Measurements from ENCODE around the gene NAALADL2. TPM values are rescaled to one million over a fixed set of nuclear protein-coding genes. Genes with fewer than 3 reads are reported as not detected.

NAALADL2 gene
- total RNA-seq, 1 experiment from 2014 or later: 1.9 TPM

DNA sequence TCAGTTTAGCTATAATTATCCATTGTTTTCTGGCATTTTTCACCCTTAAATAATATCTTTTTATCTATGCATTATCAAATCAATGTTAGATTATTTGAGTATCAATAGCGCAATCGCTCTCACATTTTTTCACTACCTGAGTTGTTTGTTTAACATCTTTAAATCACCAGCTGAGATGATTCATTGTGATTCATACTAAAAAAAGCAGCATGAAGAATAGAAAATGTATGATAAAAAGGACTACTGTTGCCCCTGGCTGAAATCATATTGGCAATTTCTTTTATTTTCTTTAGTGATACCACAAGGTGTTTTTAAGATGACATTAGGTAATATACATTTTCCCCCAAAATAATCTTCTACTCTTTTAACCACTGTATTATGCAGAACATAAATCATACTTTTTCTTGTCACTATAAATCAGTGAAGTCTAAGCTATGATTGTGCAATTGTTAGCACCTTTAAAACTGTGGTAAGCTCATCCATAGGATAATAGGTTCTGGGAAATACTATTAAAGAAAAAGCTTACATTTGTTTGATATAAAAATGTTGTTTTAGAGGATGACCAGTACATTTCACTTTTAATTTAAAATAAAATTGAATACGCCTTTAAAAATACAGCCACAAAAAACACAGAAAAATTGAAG lies 889.1 kb downstream of the NAALADL2 start:
- POLR2A ChIA-PET (ENCODE audit: unreplicated experiment): no interaction called here
- Histone ChIP-seq H3K9me3 (ENCODE audit: low read length) (no peaks in the 10 kb centered on the region), H2AFZ (ENCODE audit: low read length) (no peak overlapping the region), H3K27me3 (ENCODE audit: low read length) (no peaks in the 10 kb centered on the region), H3F3A (ENCODE audit: low read length, unreplicated experiment) (peaks cover 3% of the 10 kb centered on the region), H3K27ac (ENCODE audit: low read length) (peak overlapping the region; percentile 30), H3K4me1 (ENCODE audit: insufficient read depth, low read length) (peaks cover 38% of the 10 kb centered on the region), H3K9me2 (replicated peaks; ENCODE audit: low read length) (no peaks in the 10 kb centered on the region), H3K4me2 (ENCODE audit: low read length) (peak overlapping the region; percentile 41), H4K20me1 (ENCODE audit: low read length) (no peaks in the 10 kb centered on the region), H3K9ac (ENCODE audit: low read length) (no peak overlapping the region), H3K79me2 (ENCODE audit: low read length) (no peaks in the 10 kb centered on the region), H3K4me3 (ENCODE audit: low read length) (no peak overlapping the region), H3K36me3 (ENCODE audit: low read depth, low read length) (no peaks in the 10 kb centered on the region)
- no TSS peak for BruUV-seq (replicated peaks)
- ATAC-seq (peak; percentile 37), DNase-seq (peak; percentile 91)
- TF ChIP-seq, protein P1, sequence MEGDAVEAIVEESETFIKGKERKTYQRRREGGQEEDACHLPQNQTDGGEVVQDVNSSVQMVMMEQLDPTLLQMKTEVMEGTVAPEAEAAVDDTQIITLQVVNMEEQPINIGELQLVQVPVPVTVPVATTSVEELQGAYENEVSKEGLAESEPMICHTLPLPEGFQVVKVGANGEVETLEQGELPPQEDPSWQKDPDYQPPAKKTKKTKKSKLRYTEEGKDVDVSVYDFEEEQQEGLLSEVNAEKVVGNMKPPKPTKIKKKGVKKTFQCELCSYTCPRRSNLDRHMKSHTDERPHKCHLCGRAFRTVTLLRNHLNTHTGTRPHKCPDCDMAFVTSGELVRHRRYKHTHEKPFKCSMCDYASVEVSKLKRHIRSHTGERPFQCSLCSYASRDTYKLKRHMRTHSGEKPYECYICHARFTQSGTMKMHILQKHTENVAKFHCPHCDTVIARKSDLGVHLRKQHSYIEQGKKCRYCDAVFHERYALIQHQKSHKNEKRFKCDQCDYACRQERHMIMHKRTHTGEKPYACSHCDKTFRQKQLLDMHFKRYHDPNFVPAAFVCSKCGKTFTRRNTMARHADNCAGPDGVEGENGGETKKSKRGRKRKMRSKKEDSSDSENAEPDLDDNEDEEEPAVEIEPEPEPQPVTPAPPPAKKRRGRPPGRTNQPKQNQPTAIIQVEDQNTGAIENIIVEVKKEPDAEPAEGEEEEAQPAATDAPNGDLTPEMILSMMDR (conservative IDR thresholded peaks at IDR 0.05; ENCODE audit: low read depth, low read length): no peak
- TF ChIP-seq EZH2phosphoT487 (IDR thresholded peaks at IDR 0.05; ENCODE audit: borderline replicate concordance, low read length) (no peak), EZH2 (IDR thresholded peaks at IDR 0.05; ENCODE audit: low read length, unreplicated experiment) (no peak)
- intact Hi-C loops (cut with micrococcal nuclease): loop anchor here (10.0 kb wide), 2 partner anchors 143 to 593 kb away; no protein-coding TSS in a partner anchor
- CTCF ChIA-PET: no interaction called here

DNA sequence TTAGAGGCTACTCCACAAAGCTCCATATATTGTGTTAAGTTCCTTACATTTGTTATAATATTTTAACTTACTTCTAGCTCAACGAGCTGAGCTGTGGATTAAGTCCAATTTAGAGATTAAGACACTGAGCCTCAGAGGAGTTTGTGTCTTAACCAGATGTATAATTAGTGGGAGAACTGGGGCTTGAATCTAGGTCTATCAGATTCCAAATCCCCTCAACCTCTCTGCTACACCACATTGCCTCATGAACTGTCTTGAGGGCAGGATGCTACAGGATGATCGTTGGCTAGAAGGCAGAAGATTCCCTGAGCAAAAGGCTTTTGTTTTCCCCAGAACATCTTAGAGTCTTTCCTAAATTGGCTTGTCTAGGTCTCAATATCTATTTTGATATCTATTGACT lies 890.8 kb downstream of the NAALADL2 start:
- peaks cover 3% of the 10 kb centered on the region for H3F3A ChIP-seq (ENCODE audit: low read length, unreplicated experiment)
- no peaks in the 10 kb centered on the region for H3K36me3 ChIP-seq (ENCODE audit: low read depth, low read length)

DNA sequence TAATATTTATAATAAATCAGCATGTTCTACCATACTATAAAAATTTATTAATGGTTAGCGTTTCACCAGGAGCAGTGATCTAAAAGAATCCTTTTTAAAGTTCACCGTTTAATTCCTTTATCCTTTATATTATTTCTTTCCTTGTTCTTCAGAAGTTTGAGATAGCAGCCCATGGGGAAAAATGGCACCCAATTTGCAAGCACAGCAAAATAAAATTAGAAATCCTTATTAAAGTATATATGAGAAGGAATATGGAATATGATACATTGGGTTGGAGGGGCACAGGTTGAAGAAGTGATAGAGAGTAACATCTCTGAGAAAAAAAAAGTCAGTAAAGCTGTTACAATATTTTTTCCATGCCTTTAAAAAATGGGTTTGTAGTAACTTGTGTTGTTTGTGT lies 892.0 kb downstream of the NAALADL2 start:
- no peak for ATAC-seq

More for the DNA sequence above, 890.8 kb downstream of the NAALADL2 start:
- no peaks in the 10 kb centered on the region for H4K20me1 ChIP-seq (ENCODE audit: low read length)
- CTCF ChIA-PET: interaction anchor here (0.6 kb wide), 1 partner anchor 490 kb away, joined by 4 read pairs; no protein-coding TSS in a partner anchor
- H3K9me2 ChIP-seq (replicated peaks; ENCODE audit: low read length): no peaks in the 10 kb centered on the region
- H3K9me3 ChIP-seq (ENCODE audit: low read length): no peaks in the 10 kb centered on the region
- H3K9ac ChIP-seq (ENCODE audit: low read length): no peak overlapping the region
- POLR2A ChIA-PET (ENCODE audit: unreplicated experiment): no interaction called here
- no peak for DNase-seq
- peaks cover 20% of the 10 kb centered on the region for H3K4me1 ChIP-seq (ENCODE audit: insufficient read depth, low read length)
- ATAC-seq: no peak
- H3K79me2 ChIP-seq (ENCODE audit: low read length): no peaks in the 10 kb centered on the region
- intact Hi-C loops (cut with micrococcal nuclease): loop anchor here (10.0 kb wide), 2 partner anchors 145 to 595 kb away; no protein-coding TSS in a partner anchor
- TF ChIP-seq EZH2 (IDR thresholded peaks at IDR 0.05; ENCODE audit: low read length, unreplicated experiment): no peak
- TF ChIP-seq, protein P1 (conservative IDR thresholded peaks at IDR 0.05; ENCODE audit: low read depth, low read length): no peak
- no TSS peak for BruUV-seq (replicated peaks)
- H3K27me3 ChIP-seq (ENCODE audit: low read length): no peaks in the 10 kb centered on the region
- H3K4me2 ChIP-seq (ENCODE audit: low read length): no peak overlapping the region
- no peak overlapping the region for H3K4me3 ChIP-seq (ENCODE audit: low read length)
- H3K27ac ChIP-seq (ENCODE audit: low read length): no peak overlapping the region
- no peak overlapping the region for H2AFZ ChIP-seq (ENCODE audit: low read length)

More for the DNA sequence above, 892.0 kb downstream of the NAALADL2 start:
- H2AFZ ChIP-seq (ENCODE audit: low read length): no peak overlapping the region
- H3K4me2 ChIP-seq (ENCODE audit: low read length): no peak overlapping the region
- peaks cover 3% of the 10 kb centered on the region for H3F3A ChIP-seq (ENCODE audit: low read length, unreplicated experiment)
- POLR2A ChIA-PET (ENCODE audit: unreplicated experiment): no interaction called here
- no peaks in the 10 kb centered on the region for H3K9me2 ChIP-seq (replicated peaks; ENCODE audit: low read length)
- no peak for DNase-seq
- intact Hi-C loops (cut with micrococcal nuclease): no loop called here
- CTCF ChIA-PET: no interaction called here
- H3K9ac ChIP-seq (ENCODE audit: low read length): no peak overlapping the region
- no peaks in the 10 kb centered on the region for H3K36me3 ChIP-seq (ENCODE audit: low read depth, low read length)
- no TSS peak for BruUV-seq (replicated peaks)
- H3K27me3 ChIP-seq (ENCODE audit: low read length): no peaks in the 10 kb centered on the region
- no peaks in the 10 kb centered on the region for H3K9me3 ChIP-seq (ENCODE audit: low read length)
- H3K4me3 ChIP-seq (ENCODE audit: low read length): no peak overlapping the region
- TF ChIP-seq EZH2 (IDR thresholded peaks at IDR 0.05; ENCODE audit: low read length, unreplicated experiment) (no peak), EZH2phosphoT487 (IDR thresholded peaks at IDR 0.05; ENCODE audit: borderline replicate concordance, low read length) (no peak)
- TF ChIP-seq, protein P1 (conservative IDR thresholded peaks at IDR 0.05; ENCODE audit: low read depth, low read length): no peak
- H4K20me1 ChIP-seq (ENCODE audit: low read length): no peaks in the 10 kb centered on the region
- peaks cover 20% of the 10 kb centered on the region for H3K4me1 ChIP-seq (ENCODE audit: insufficient read depth, low read length)
- H3K79me2 ChIP-seq (ENCODE audit: low read length): no peaks in the 10 kb centered on the region
- no peak overlapping the region for H3K27ac ChIP-seq (ENCODE audit: low read length)
